Kidney epithelial cell (primary cell): ENCODE measurements around the gene PDE10A. TPM values are rescaled to one million over a fixed set of nuclear protein-coding genes. Genes with fewer than 3 reads are reported as not detected.

ENCODE experiments used
- DNase-seq: peaks from one replicate; pipeline ENCODE4 v3.0.0-alpha.2; 2010; ENCODE audit warnings: low read depth
- H3K27me3 ChIP-seq: 2 replicates; pipeline ENCODE4 v1.6.0; 2011; ENCODE audit warnings: low read length; ENCODE audit not compliant: control insufficient read depth, insufficient read depth
- H3K36me3 ChIP-seq: 2 replicates; pipeline ENCODE4 v1.5.1; 2011; ENCODE audit warnings: low read length; ENCODE audit not compliant: control insufficient read depth, insufficient read depth
- H3K4me3 ChIP-seq: 2 replicates; pipeline ENCODE4 v1.5.1; 2011; ENCODE audit warnings: low read depth, mild to moderate bottlenecking, control low read depth, low read length
- CTCF ChIP-seq: IDR thresholded peaks from 2 replicates; pipeline ENCODE4 v1.5.1; 2011; ENCODE audit warnings: mild to moderate bottlenecking, moderate library complexity, low read length, control low read depth, inconsistent platforms; ENCODE audit not compliant: insufficient read depth, poor library complexity, severe bottlenecking
- total RNA-seq: library from RNA; depleted of rRNA; stranded (reverse); fragments of >200 nt; gene quantifications from 2 replicates; pipeline ENCODE4 v1.2.3, GENCODE V29; 2015

Gene PDE10A
- total RNA-seq, 1 donor from 2014 or later = 13.0 TPM

- no peak for DNase-seq
- no peak for TF ChIP-seq CTCF
- Histone ChIP-seq H3K36me3 (no peaks in the 10 kb centered on the region), H3K27me3 (no peaks in the 10 kb centered on the region), H3K4me3 (no peak overlapping the region)
Measured at GRCh38 chr6:165543781-165544180, 119.3 kb downstream of the PDE10A start.

GRCh38 chr6:165536911-165537310 is 126.1 kb downstream of the PDE10A start:
- no peak for DNase-seq
- H3K4me3 ChIP-seq = no peak overlapping the region
- no peaks in the 10 kb centered on the region for H3K27me3 ChIP-seq
- H3K36me3 ChIP-seq = no peaks in the 10 kb centered on the region
- no peak for TF ChIP-seq CTCF

GRCh38 chr6:165519316-165519715 is 143.7 kb downstream of the PDE10A start:
- TF ChIP-seq CTCF = no peak
- no peak for DNase-seq

GRCh38 chr6:165515963-165516624 is 146.9 kb downstream of the PDE10A start:
- no peak for TF ChIP-seq CTCF
- Histone ChIP-seq H3K4me3 (no peak overlapping the region), H3K27me3 (no peaks in the 10 kb centered on the region), H3K36me3 (no peaks in the 10 kb centered on the region)
- no peak for DNase-seq

More at GRCh38 chr6:165519316-165519715, 143.7 kb downstream of the PDE10A start:
- H3K36me3 ChIP-seq = no peaks in the 10 kb centered on the region
- no peak overlapping the region for H3K4me3 ChIP-seq
- H3K27me3 ChIP-seq = no peaks in the 10 kb centered on the region

GRCh38 chr6:165514621-165515020 is 148.4 kb downstream of the PDE10A start:
- DNase-seq = no peak
- H3K4me3 ChIP-seq = no peak overlapping the region
- TF ChIP-seq CTCF = no peak
- H3K36me3 ChIP-seq = no peaks in the 10 kb centered on the region
- H3K27me3 ChIP-seq = no peaks in the 10 kb centered on the region

GRCh38 chr6:165511807-165512206 is 151.2 kb downstream of the PDE10A start:
- no peaks in the 10 kb centered on the region for H3K27me3 ChIP-seq
- no peaks in the 10 kb centered on the region for H3K36me3 ChIP-seq
- no peak for DNase-seq
- no peak overlapping the region for H3K4me3 ChIP-seq
- TF ChIP-seq CTCF = no peak
